Hepatocyte (in vitro differentiated cells): Measurements from ENCODE around the gene NT5C.

Experiments
- EZH2phosphoT487 ChIP-seq: fragments of 200-600 bp; sonication (generic); IDR thresholded peaks from one replicate; pipeline ENCODE4 v1.6.1; 2018; ENCODE audit warnings: antibody characterized with exemption, mild to moderate bottlenecking, low read depth, moderate library complexity; ENCODE audit not compliant: unreplicated experiment, severe bottlenecking
- TF ChIP-seq, protein P1 (sequence below): fragments of 200-600 bp; sonication (generic); IDR thresholded peaks from 2 replicates; pipeline ENCODE4 v1.5.1; 2016; ENCODE audit warnings: antibody characterized with exemption, mild to moderate bottlenecking; ENCODE audit not compliant: poor library complexity

DNA sequence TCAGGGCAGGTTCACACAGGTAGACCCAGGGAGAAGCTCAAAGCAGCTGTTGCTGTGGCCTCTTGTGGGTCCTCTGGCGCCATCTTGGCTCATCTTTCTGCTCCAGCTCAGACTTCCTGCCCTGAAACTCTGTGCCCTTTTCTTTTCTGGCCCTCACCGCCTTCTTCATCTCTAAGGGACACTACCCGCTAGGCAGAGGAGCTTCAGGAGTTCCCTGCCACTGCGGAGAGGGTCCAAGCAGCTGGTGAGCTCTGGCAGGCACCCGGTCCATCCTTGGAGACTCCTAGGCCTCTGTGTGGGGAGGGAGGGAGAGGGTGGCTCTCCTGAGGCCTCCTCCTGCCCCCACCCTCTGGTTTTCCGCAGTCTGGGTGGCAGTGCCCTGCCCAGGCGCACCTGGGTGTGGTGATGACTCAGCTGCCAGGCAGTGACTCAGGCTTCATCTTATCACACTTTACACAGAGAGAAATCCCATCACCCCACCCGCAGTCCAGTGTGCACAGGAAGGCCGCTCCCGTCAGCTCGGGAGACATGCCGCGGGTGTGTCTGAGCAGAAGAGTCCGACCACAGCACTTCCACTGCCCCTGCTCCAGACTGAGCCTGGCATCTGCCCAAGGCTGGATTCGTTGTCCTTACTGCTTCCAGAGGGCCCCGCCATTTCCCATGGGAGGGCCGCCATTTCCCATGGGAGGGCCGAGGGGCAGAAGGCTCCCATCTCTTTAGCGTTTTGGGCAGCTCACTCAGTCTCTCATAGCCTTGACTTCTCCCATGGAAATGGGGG lies 7.3 kb downstream of the NT5C start:
- no peak for TF ChIP-seq EZH2phosphoT487
- TF ChIP-seq, protein P1, sequence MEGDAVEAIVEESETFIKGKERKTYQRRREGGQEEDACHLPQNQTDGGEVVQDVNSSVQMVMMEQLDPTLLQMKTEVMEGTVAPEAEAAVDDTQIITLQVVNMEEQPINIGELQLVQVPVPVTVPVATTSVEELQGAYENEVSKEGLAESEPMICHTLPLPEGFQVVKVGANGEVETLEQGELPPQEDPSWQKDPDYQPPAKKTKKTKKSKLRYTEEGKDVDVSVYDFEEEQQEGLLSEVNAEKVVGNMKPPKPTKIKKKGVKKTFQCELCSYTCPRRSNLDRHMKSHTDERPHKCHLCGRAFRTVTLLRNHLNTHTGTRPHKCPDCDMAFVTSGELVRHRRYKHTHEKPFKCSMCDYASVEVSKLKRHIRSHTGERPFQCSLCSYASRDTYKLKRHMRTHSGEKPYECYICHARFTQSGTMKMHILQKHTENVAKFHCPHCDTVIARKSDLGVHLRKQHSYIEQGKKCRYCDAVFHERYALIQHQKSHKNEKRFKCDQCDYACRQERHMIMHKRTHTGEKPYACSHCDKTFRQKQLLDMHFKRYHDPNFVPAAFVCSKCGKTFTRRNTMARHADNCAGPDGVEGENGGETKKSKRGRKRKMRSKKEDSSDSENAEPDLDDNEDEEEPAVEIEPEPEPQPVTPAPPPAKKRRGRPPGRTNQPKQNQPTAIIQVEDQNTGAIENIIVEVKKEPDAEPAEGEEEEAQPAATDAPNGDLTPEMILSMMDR, result no peak
